HL-60 (cell line): ENCODE measurements around the gene LRFN4.

Experiments used
- CTCF ChIP-seq: IDR thresholded peaks from one replicate; pipeline ENCODE4 v1.5.1; 2011; ENCODE audit warnings: low read length, control low read depth, inconsistent platforms; ENCODE audit not compliant: insufficient read depth
- GABPA ChIP-seq: IDR thresholded peaks from 2 replicates; pipeline ENCODE4 v1.6.1; 2012; ENCODE audit warnings: low read depth

- TF ChIP-seq GABPA (no peak), CTCF (no peak)
These were observed 3.0 kb downstream of the LRFN4 start for GRCh38 chr11:66859686-66860448.
